Bronchial epithelial cell (primary cell): ENCODE data around the gene ISG15. TPM values are rescaled to one million over a fixed set of nuclear protein-coding genes. Genes with fewer than 3 reads are reported as not detected.
A peak's percentile ranks its signal among the peaks of the same experiment; 100 is the strongest.

Experiments
- DNase-seq: peaks from one replicate; pipeline ENCODE4 v3.0.0-alpha.2; 2010; ENCODE audit warnings: low read depth
- FAIRE-seq: peaks from 2 replicates; lab custom pipeline; 2011; peaks lifted over from hg19 to GRCh38; lab: Jason Lieb, UNC
- H3K27me3 ChIP-seq: 2 replicates; pipeline ENCODE4 v1.5.1; 2011; ENCODE audit warnings: low read length; ENCODE audit not compliant: control insufficient read depth, insufficient read depth
- H3K36me3 ChIP-seq: 2 replicates; pipeline ENCODE4 v1.5.1; 2011; ENCODE audit warnings: low read length; ENCODE audit not compliant: control insufficient read depth, insufficient read depth
- H3K4me3 ChIP-seq: 2 replicates; pipeline ENCODE4 v1.5.1; 2011; ENCODE audit warnings: mild to moderate bottlenecking, low read depth, low read length, control low read depth
- total RNA-seq: library from RNA; depleted of rRNA; stranded (reverse); fragments of >200 nt; gene quantifications from 2 replicates; pipeline ENCODE4 v1.2.1, GENCODE V29; 2014
- TF ChIP-seq, protein P1 (sequence below): IDR thresholded peaks from 2 replicates; pipeline ENCODE4 v1.5.1; 2011; ENCODE audit warnings: mild to moderate bottlenecking, moderate library complexity, low read length, control low read depth, inconsistent platforms; ENCODE audit not compliant: insufficient read depth, severe bottlenecking

ISG15 gene
- total RNA-seq, 1 donor from 2014 or later = 18.2 TPM

DNA sequence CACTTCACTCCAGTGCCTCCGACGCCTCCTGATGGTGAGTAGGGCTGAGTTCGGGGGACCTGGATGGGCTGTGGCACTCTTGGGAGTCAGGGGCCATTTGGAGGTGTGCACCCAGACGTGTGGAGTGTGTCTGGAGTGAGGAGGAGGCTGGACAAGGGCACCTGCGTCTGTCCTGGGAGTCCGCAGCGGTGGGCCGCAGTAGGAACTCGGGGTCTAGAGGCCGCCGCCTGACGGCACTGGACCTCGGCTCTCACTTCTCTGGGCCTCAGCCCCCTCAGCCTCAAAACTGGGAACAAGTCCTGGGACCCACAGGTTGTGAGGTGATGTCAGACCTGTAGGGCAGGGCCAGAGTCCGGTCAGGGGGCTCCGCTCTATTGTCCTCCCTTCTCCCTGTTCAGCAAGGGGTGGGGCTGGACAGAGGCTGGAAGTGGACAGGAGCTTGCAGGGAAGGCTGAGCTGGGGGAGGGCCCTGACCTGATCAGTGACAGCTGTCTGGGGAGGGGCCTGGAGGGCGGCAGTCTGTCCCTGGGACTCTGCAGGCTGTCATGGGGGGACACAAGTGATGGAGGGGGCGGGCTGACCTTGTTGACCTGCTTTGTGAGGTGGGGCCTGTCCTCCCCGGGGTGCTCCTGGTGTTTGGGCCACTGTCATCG, 22.1 kb downstream of the ISG15 start:
- H3K4me3 ChIP-seq = no peak overlapping the region
- DNase-seq (no peak), FAIRE-seq (no peak)
- TF ChIP-seq, protein P1, sequence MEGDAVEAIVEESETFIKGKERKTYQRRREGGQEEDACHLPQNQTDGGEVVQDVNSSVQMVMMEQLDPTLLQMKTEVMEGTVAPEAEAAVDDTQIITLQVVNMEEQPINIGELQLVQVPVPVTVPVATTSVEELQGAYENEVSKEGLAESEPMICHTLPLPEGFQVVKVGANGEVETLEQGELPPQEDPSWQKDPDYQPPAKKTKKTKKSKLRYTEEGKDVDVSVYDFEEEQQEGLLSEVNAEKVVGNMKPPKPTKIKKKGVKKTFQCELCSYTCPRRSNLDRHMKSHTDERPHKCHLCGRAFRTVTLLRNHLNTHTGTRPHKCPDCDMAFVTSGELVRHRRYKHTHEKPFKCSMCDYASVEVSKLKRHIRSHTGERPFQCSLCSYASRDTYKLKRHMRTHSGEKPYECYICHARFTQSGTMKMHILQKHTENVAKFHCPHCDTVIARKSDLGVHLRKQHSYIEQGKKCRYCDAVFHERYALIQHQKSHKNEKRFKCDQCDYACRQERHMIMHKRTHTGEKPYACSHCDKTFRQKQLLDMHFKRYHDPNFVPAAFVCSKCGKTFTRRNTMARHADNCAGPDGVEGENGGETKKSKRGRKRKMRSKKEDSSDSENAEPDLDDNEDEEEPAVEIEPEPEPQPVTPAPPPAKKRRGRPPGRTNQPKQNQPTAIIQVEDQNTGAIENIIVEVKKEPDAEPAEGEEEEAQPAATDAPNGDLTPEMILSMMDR = no peak
- H3K27me3 ChIP-seq = no peaks in the 10 kb centered on the region
- H3K36me3 ChIP-seq = peaks cover 14% of the 10 kb centered on the region

DNA sequence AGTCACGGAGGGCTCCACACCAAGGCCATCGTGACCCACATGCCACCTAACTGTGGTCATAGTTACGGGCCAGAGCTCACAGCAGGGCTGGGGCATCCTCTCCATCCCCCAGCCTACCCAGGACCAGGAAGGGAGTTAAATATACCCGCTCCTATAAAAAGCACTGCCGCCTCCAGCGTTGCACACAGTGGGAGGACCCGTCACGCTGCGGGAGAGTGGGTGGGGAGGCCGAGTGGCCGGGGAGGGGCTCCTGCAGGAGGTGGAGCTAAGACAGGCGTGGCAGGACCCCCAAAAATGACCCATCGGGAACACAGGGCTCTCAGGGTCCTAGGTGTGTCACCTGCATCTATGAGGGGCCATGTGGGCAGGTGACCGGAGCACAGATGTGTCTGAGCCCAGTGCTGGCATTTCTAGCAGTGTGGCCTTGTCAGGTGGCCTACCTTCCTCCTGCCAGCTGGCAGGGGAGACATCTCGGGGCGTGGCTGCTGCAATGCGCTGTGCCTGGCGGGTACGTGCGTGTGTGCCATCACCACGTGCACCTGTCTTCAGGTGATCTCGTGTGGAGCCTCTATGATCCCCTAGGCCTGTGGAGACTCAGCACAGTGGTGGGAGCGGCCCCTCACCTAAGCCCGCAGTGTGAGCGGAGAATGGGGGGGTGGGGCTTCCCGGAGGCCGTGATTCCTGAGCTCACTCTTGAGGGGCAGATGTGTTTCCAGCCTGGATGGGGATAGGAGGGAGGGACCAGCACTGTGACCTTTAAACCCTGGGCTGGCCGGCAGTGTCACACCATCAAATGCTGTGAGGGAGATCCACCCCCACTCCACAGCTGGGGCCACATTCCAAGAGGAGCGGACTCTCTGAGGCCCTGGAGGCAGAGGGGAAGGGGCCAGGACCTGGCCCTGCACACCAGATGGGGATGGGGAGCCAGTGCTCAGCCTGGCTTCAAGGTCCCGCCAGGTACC, 24.4 kb downstream of the ISG15 start:
- H3K36me3 ChIP-seq = peaks cover 22% of the 10 kb centered on the region
- no peak overlapping the region for H3K4me3 ChIP-seq
- TF ChIP-seq, protein P1 = no peak
- FAIRE-seq = peak; percentile 36
- no peaks in the 10 kb centered on the region for H3K27me3 ChIP-seq
- no peak for DNase-seq

DNA sequence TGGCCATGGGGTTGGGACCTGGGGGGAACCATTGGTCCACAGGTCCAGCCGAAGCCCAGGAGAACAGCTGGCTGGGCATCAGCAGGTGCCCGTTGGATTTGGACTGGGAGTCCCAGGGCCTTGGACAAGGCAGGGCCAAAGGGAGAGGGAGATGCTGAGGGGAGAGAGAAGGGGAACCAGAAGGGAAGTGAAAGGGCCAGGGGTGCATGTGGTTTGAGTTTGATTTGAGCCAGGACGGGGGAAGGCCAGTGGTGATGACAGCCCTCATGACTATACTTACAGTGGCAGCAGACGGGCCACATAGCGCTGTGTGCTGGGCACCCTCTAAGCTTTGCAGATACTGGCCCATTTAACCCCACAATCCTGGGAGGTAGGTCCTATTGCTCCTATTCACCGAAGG, 25.4 kb downstream of the ISG15 start:
- FAIRE-seq (peak; percentile 52), DNase-seq (no peak)
- Histone ChIP-seq H3K4me3 (no peak overlapping the region), H3K27me3 (no peaks in the 10 kb centered on the region), H3K36me3 (peaks cover 32% of the 10 kb centered on the region)
- TF ChIP-seq, protein P1 = no peak

DNA sequence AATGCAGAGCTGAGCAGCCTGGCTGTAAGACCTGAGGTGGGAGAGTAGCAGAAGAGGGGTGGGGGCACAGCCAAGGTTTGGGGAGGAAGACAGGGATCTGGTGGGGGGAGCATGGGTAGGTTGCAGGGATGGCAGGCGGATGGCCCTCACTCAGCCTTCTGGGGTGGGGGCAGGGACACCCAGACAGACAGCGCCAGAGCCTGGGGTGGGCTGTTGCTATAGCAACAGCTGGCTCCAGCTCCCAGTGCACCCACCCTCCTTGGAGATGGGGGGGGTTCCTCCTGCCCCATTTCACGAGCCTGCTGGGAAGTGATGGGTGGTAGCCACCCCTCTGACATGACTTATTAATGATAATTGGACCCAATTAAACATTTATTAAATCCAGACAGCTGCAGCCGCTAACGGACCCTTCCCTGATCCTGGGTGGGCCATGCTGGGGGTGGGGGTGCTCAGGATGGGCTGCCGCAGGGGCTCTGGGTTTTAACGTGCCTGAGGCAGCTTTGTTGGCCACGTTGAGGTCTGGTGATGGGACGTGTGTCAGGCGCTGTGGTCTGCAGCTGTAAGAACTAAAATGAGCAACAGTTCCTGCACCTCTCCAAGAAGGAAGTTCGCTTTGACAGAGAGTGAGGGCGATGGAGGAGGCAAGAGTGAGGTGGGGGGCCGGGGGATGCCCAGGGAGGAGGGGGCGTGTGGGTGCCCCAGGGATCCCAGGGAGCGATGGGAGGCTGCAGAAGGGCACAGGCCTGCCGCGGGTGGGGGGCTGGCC, 26.0 kb downstream of the ISG15 start:
- DNase-seq = no peak
- TF ChIP-seq, protein P1 = no peak
- Histone ChIP-seq H3K27me3 (no peaks in the 10 kb centered on the region), H3K4me3 (no peak overlapping the region), H3K36me3 (peaks cover 38% of the 10 kb centered on the region)
- FAIRE-seq = no peak

DNA sequence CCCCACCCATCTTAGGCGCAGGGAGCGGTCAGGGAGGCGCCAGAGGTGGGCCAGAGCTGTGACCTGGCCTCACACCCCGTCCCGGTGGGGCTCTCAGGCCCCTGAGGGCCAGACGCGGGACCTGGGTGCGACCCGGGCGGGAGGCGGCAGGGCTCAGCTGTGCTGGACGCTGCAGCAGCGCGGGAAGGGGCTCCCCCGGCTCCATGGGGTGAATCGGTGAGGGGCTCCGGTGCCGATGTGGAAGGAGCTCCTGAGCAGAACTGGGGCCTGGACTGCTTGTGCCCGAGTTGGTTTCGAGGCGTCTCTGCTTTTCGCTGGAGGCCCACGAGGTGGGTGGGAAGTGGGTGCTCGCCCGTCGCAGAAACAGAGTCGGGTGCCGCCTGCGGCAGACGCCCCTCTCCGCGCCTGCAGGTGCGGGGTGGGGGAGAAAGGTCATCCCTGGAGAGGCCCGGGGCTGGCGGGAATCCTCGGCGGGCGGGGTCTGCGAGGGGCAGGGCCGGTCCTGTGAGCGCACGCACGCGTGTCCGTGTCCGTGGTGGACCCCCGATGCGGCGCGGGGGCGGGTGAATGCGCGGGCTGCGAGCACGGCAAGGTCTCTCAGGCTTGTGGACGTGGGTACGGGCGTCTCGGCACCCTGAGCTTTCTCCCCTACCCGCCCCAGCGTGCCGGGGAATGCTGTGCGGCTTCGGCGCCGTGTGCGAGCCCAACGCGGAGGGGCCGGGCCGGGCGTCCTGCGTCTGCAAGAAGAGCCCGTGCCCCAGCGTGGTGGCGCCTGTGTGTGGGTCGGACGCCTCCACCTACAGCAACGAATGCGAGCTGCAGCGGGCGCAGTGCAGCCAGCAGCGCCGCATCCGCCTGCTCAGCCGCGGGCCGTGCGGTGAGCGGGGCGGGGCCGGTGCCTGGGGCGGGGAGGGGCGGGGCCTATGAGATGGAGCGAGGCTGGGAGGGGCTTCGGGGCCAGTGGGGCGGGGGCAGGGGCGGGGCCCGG, 27.0 kb downstream of the ISG15 start:
- DNase-seq (peak; percentile 81), FAIRE-seq (no peak)
- H3K27me3 ChIP-seq = no peaks in the 10 kb centered on the region
- H3K36me3 ChIP-seq = peaks cover 45% of the 10 kb centered on the region
- H3K4me3 ChIP-seq = no peak overlapping the region
- TF ChIP-seq, protein P1 = peak; percentile 28
